HEK293 (cell line): ENCODE data around the gene VEPH1.

Source experiments
- MYNN ChIP-seq: fragments of 450-650 bp; formaldehyde crosslinking; IDR thresholded peaks from 2 replicates; pipeline ENCODE4 v1.5.1; 2016; ENCODE audit warnings: missing biosample characterization, missing genetic modification characterization, borderline replicate concordance
- ZNF132 ChIP-seq: fragments of 450-650 bp; formaldehyde crosslinking; IDR thresholded peaks from 2 replicates; pipeline ENCODE4 v1.5.1; 2017; ENCODE audit warnings: missing biosample characterization, missing genetic modification characterization, borderline replicate concordance
- ZNF561 ChIP-seq: fragments of 450-650 bp; IDR thresholded peaks from 2 replicates; pipeline ENCODE4 v1.5.1; 2018; ENCODE audit warnings: missing biosample characterization, missing genetic modification characterization, borderline replicate concordance
- ZNF610 ChIP-seq: fragments of 450-650 bp; formaldehyde crosslinking; IDR thresholded peaks from 2 replicates; pipeline ENCODE4 v1.5.1; 2016; ENCODE audit warnings: missing biosample characterization, missing genetic modification characterization, borderline replicate concordance
- TF ChIP-seq, protein P1 (sequence below): fragments of 450-650 bp; formaldehyde crosslinking; IDR thresholded peaks from 2 replicates; pipeline ENCODE4 v1.5.1; 2016; ENCODE audit warnings: missing biosample characterization, missing genetic modification characterization
- TF ChIP-seq, protein P2 (sequence below): fragments of 450-650 bp; formaldehyde crosslinking; IDR thresholded peaks from 2 replicates; pipeline ENCODE4 v1.5.1; 2016; ENCODE audit warnings: missing biosample characterization, missing genetic modification characterization
- TF ChIP-seq, protein P3 (sequence below): fragments of 450-650 bp; formaldehyde crosslinking; IDR thresholded peaks from 2 replicates; pipeline ENCODE4 v1.5.0; 2017; ENCODE audit warnings: missing biosample characterization, missing genetic modification characterization, borderline replicate concordance

DNA sequence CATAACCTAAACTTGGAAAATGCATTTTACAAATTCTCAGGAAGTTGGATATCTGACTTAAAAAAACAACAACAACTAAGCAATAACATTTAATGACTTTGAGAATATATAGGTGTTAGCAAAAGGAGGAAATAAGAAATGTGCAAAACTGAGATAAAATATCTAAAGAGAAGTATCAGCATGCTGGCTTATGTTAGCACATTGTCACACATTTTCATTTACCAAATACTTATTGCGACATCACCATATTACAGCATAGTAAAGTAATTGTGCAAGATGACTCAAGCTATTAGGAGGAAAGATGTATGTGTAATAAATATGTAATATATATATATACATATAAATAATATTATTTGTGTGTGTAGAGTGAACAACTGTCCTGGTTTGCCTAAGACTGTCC lies 57.4 kb downstream of the VEPH1 start:
- TF ChIP-seq, protein P1, sequence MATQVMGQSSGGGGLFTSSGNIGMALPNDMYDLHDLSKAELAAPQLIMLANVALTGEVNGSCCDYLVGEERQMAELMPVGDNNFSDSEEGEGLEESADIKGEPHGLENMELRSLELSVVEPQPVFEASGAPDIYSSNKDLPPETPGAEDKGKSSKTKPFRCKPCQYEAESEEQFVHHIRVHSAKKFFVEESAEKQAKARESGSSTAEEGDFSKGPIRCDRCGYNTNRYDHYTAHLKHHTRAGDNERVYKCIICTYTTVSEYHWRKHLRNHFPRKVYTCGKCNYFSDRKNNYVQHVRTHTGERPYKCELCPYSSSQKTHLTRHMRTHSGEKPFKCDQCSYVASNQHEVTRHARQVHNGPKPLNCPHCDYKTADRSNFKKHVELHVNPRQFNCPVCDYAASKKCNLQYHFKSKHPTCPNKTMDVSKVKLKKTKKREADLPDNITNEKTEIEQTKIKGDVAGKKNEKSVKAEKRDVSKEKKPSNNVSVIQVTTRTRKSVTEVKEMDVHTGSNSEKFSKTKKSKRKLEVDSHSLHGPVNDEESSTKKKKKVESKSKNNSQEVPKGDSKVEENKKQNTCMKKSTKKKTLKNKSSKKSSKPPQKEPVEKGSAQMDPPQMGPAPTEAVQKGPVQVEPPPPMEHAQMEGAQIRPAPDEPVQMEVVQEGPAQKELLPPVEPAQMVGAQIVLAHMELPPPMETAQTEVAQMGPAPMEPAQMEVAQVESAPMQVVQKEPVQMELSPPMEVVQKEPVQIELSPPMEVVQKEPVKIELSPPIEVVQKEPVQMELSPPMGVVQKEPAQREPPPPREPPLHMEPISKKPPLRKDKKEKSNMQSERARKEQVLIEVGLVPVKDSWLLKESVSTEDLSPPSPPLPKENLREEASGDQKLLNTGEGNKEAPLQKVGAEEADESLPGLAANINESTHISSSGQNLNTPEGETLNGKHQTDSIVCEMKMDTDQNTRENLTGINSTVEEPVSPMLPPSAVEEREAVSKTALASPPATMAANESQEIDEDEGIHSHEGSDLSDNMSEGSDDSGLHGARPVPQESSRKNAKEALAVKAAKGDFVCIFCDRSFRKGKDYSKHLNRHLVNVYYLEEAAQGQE (tag by site-specific recombination): no peak
- TF ChIP-seq, protein P2, sequence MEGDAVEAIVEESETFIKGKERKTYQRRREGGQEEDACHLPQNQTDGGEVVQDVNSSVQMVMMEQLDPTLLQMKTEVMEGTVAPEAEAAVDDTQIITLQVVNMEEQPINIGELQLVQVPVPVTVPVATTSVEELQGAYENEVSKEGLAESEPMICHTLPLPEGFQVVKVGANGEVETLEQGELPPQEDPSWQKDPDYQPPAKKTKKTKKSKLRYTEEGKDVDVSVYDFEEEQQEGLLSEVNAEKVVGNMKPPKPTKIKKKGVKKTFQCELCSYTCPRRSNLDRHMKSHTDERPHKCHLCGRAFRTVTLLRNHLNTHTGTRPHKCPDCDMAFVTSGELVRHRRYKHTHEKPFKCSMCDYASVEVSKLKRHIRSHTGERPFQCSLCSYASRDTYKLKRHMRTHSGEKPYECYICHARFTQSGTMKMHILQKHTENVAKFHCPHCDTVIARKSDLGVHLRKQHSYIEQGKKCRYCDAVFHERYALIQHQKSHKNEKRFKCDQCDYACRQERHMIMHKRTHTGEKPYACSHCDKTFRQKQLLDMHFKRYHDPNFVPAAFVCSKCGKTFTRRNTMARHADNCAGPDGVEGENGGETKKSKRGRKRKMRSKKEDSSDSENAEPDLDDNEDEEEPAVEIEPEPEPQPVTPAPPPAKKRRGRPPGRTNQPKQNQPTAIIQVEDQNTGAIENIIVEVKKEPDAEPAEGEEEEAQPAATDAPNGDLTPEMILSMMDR (tag by site-specific recombination): no peak
- TF ChIP-seq ZNF132 (no peak), ZNF561 (tag by site-specific recombination) (no peak), MYNN (no peak), ZNF610 (tag by site-specific recombination) (no peak)
- TF ChIP-seq, protein P3, sequence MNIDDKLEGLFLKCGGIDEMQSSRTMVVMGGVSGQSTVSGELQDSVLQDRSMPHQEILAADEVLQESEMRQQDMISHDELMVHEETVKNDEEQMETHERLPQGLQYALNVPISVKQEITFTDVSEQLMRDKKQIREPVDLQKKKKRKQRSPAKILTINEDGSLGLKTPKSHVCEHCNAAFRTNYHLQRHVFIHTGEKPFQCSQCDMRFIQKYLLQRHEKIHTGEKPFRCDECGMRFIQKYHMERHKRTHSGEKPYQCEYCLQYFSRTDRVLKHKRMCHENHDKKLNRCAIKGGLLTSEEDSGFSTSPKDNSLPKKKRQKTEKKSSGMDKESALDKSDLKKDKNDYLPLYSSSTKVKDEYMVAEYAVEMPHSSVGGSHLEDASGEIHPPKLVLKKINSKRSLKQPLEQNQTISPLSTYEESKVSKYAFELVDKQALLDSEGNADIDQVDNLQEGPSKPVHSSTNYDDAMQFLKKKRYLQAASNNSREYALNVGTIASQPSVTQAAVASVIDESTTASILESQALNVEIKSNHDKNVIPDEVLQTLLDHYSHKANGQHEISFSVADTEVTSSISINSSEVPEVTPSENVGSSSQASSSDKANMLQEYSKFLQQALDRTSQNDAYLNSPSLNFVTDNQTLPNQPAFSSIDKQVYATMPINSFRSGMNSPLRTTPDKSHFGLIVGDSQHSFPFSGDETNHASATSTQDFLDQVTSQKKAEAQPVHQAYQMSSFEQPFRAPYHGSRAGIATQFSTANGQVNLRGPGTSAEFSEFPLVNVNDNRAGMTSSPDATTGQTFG (tag by site-specific recombination): no peak
